Activated CD4-positive, CD25-positive, alpha-beta regulatory T cell treated with anti-CD3 and anti-CD28 coated beads, Interleukin-2, amount 50 U/mL, for 24 hours (primary cell): ENCODE results near the gene ALG5.

Experiments
- ATAC-seq, 2 donors: fragments of 150-1000 bp; cut with Tn5 transposase; one replicate each; pipeline ENCODE4 v1.10.0; 2021; ENCODE audit warnings: mild to moderate bottlenecking in 1 of 2, moderate library complexity in 1 of 2

Gene ALG5

GRCh38 chr13:36913463-36913862, 85.7 kb downstream of the ALG5 start:
- ATAC-seq = no peak

- ATAC-seq = no peak
Observed at GRCh38 chr13:36912973-36913372, 86.2 kb downstream of the ALG5 start.

- ATAC-seq = no peak
Observed at GRCh38 chr13:36912369-36912768, 86.8 kb downstream of the ALG5 start.

DNA sequence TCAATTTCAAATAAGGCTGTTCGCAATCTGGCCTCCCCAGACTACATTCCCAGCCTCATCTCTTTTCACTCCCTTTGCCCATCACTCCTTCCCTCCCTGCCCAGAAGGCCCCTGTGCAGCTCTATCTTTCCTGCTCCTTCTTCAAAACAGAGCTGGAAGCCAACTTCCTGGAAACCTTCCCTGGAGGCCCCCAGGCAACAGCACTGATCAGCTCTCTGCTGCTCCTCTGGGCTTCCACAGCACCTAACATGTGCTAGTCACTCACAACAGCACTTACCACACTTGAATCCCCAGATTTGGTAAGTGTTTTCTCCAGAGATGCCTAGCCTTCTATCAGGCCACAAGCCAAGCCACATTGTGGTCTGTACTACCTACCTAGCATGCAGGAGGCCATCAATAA, 88.6 kb downstream of the ALG5 start:
- ATAC-seq = no peak

DNA sequence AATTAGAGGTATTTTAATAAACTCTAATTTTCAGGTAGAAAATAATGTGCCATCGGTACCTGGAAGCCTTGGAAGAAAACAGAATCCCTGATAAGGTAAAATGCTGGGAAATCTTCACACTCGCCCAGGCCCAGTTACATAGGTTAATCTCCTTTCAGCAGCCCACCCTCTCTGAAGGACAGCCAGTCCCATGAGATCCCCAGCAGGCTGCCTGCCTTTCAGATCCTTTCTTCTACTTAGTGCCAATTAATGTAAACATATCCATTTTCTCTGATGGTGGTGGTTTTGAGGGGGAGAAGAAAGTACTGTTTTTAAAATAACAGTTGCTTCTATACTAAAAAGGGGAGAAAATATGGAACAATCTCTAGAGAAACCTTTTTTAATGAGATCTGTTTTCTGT, 91.3 kb downstream of the ALG5 start:
- ATAC-seq = no peak

DNA sequence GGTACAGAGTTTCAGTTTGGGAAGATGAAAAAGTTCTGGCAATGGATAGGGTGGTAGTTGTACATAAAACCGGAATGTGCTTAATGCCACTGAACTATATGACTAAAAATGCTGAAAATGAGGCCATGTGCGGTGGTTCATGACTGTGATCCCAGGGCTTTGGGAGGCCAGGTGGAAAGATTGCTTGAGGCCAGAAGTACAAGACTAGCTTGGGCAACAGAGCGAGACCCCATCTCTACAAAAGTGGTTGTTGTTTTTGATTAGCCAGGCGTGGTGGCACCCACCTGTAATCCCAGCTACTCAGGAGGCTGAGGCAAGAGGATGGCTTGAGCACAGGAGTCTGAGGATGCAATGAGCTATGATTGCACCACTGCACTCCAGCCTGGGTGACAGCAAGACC, 91.9 kb downstream of the ALG5 start:
- ATAC-seq = no peak

- no peak for ATAC-seq
Observed at GRCh38 chr13:36905944-36906343, 93.2 kb downstream of the ALG5 start.

DNA sequence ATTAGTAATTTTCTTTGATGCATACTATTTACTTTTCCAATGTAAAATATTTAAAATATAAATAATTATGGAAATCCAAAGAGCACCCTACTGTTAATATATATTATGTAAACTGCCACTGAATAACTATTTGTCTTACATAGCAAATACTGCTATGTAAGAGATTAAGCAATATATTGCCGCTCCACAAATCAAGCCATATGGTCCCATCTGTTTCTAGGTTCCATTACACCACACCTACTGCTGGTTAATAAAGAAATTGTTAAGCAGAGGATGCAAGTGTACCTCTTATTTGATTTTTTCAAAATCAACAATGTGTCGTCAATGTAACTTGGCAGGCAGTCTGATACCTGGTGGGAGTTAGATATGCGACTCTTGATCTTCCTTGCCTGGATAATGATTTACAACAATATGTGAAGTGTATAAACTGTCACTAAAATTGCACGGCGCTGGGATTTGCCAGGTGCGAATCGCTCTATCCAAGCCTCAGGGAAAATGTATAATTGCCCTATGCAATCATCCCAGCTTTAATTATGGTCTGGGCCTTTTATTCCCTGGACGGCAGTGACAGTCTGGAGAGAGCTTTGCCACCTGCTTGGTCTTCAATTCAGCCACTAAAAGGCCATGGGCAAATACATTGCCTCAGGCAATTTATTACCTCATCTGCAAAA, 95.1 kb downstream of the ALG5 start:
- ATAC-seq = no peak
